Fibroblast of the conjunctiva (primary cell): ENCODE results near the gene KIAA0753.

ENCODE experiments used
- DNase-seq: peaks from one replicate; pipeline ENCODE4 v3.0.0-alpha.2; 2010; ENCODE audit warnings: low read depth

The KIAA0753 gene

GRCh38 chr17:6569370-6570285 lies 70.9 kb downstream of the KIAA0753 start:
- no peak for DNase-seq

- no peak for DNase-seq
Measured at GRCh38 chr17:6568184-6568758, 72.2 kb downstream of the KIAA0753 start.

- peak; percentile 43 for DNase-seq
Measured at GRCh38 chr17:6567528-6568183, 72.9 kb downstream of the KIAA0753 start.

GRCh38 chr17:6561446-6561845 lies 79.1 kb downstream of the KIAA0753 start:
- no peak for DNase-seq

- DNase-seq = no peak
Measured at GRCh38 chr17:6560496-6560895, 80.0 kb downstream of the KIAA0753 start.

- DNase-seq = no peak
Measured at GRCh38 chr17:6559753-6560215, 80.7 kb downstream of the KIAA0753 start.

- DNase-seq = no peak
Measured at GRCh38 chr17:6558932-6559752, 81.4 kb downstream of the KIAA0753 start.

GRCh38 chr17:6558276-6558675 lies 82.2 kb downstream of the KIAA0753 start:
- DNase-seq = no peak

- DNase-seq = no peak
Measured at GRCh38 chr17:6557040-6557438, 83.5 kb downstream of the KIAA0753 start.

- DNase-seq = no peak
Measured at GRCh38 chr17:6556121-6557039, 84.1 kb downstream of the KIAA0753 start, which contains the start of gene PITPNM3. Gene PITPNM3, minus strand, starts transcription at chr17:6556555. Its CDS starts 149 bp downstream, at chr17:6556406.

- no peak for DNase-seq
Measured at GRCh38 chr17:6555331-6556120, 85.0 kb downstream of the KIAA0753 start.

GRCh38 chr17:6554871-6555330 lies 85.6 kb downstream of the KIAA0753 start:
- DNase-seq = no peak

- no peak for DNase-seq
Measured at GRCh38 chr17:6554342-6554741, 86.2 kb downstream of the KIAA0753 start.

- DNase-seq = no peak
Measured at GRCh38 chr17:6551869-6552531, 88.5 kb downstream of the KIAA0753 start.

GRCh38 chr17:6551356-6551755 lies 89.2 kb downstream of the KIAA0753 start:
- no peak for DNase-seq

GRCh38 chr17:6549384-6550036 lies 91.0 kb downstream of the KIAA0753 start:
- no peak for DNase-seq

GRCh38 chr17:6548578-6549330 lies 91.8 kb downstream of the KIAA0753 start:
- DNase-seq = no peak

- DNase-seq = no peak
Measured at GRCh38 chr17:6548034-6548433, 92.5 kb downstream of the KIAA0753 start.
